GM12878 (cell line): Measurements from ENCODE around the gene MLXIP. TPM values are rescaled to one million over a fixed set of nuclear protein-coding genes. Genes with fewer than 3 reads are reported as not detected.
"Not testable (repeated sequence)": the region's sequence is repeated elsewhere in the genome, so short reads cannot be mapped to it uniquely, and the experiment has no call there.

Source experiments
- ATAC-seq: fragments of 200-7000 bp; cut with Tn5 transposase; 3 replicates; pipeline ENCODE4 v1.9.1; 2020; ENCODE audit warnings: mild to moderate bottlenecking, moderate library complexity
- BruUV-seq: library from RNA; stranded (reverse); fragments of 400-500 nt; replicated peaks from 2 replicates; lab custom pipeline; 2021; lab: Mats Ljungman, UMichigan
- CTCF ChIA-PET: fragments of 300-600 bp; sonication (Branson Sonifier 250); formaldehyde crosslinking; extraction: SDS; loops from one replicate; lab custom pipeline; 2021; ENCODE audit warnings: inconsistent platforms; lab: Yijun Ruan, JAX
- POLR2A ChIA-PET: fragments of 350-600 bp; formaldehyde crosslinking; extraction: SDS; loops from one replicate; lab custom pipeline; 2021; ENCODE audit warnings: inconsistent platforms; lab: Charles Lee
- RAD21 ChIA-PET: fragments of 300-600 bp; sonication (Branson Sonifier 250); formaldehyde crosslinking; loops from one replicate; lab custom pipeline; 2023; ENCODE audit warnings: antibody characterized with exemption; ENCODE audit not compliant: unreplicated experiment; lab: Charles Lee
- SMC1A ChIA-PET: fragments of 300-600 bp; sonication (Branson Sonifier 250); formaldehyde crosslinking; loops from one replicate; lab custom pipeline; 2023; ENCODE audit not compliant: unreplicated experiment, uncharacterized antibody; lab: Charles Lee
- DNase-seq: peaks from one replicate; pipeline ENCODE4 v3.0.0-alpha.2; 2011; ENCODE audit warnings: low read depth, low spot score
- FAIRE-seq: peaks from 3 replicates; lab custom pipeline; 2011; peaks lifted over from hg19 to GRCh38; lab: Jason Lieb, UNC
- H2AFZ ChIP-seq: 2 replicates; pipeline ENCODE4 v1.6.0; 2011; ENCODE audit warnings: low read depth, low read length, control low read depth; ENCODE audit not compliant: control insufficient read depth
- H3K27ac ChIP-seq: 2 replicates; pipeline ENCODE4 v1.5.1; 2011; ENCODE audit warnings: control low read depth; ENCODE audit not compliant: control insufficient read depth, insufficient read depth
- H3K27me3 ChIP-seq, 2 experiments: replicated peaks in 1 of 2; 2 replicates each; pipeline versions ENCODE4 v1.6.0 to v1.6.1; 2011; ENCODE audit warnings: low read length in 1 of 2; ENCODE audit not compliant: control insufficient read depth in 2 of 2, insufficient read depth in 2 of 2
- H3K36me3 ChIP-seq, 2 experiments: 2 replicates each; pipeline ENCODE4 v1.5.1; 2011; ENCODE audit warnings: low read length in 1 of 2; ENCODE audit not compliant: control insufficient read depth in 2 of 2, insufficient read depth in 2 of 2
- H3K4me1 ChIP-seq: 2 replicates; pipeline ENCODE4 v1.6.1; 2011; ENCODE audit warnings: mild to moderate bottlenecking, low read length, moderate library complexity, mixed read lengths; ENCODE audit not compliant: control insufficient read depth, insufficient read depth
- H3K4me2 ChIP-seq: 2 replicates; pipeline ENCODE4 v1.6.0; 2011; ENCODE audit warnings: control low read depth; ENCODE audit not compliant: control insufficient read depth, insufficient read depth
- H3K4me3 ChIP-seq: fragments of 200-600 bp; sonication (generic); 2 replicates; pipeline ENCODE4 v1.5.1; 2016
- H3K79me2 ChIP-seq: 2 replicates; pipeline ENCODE4 v1.6.0; 2011; ENCODE audit warnings: low read length; ENCODE audit not compliant: control insufficient read depth, insufficient read depth
- H3K9ac ChIP-seq: 2 replicates; pipeline ENCODE4 v1.8.0; 2011; ENCODE audit warnings: low read length, control low read depth, mixed read lengths; ENCODE audit not compliant: control insufficient read depth, insufficient read depth
- H3K9me3 ChIP-seq: replicated peaks from 3 replicates; pipeline ENCODE4 v1.5.1; 2011; ENCODE audit warnings: mild to moderate bottlenecking, low read length; ENCODE audit not compliant: control insufficient read depth, insufficient read depth
- H4K20me1 ChIP-seq: 2 replicates; pipeline ENCODE4 v1.6.0; 2011; ENCODE audit not compliant: control insufficient read depth, insufficient read depth
- ATF3 ChIP-seq: IDR thresholded peaks from 2 replicates; pipeline ENCODE4 v1.6.1; 2011; ENCODE audit warnings: low read depth, mild to moderate bottlenecking, low read length, moderate library complexity, borderline replicate concordance; ENCODE audit errors: extremely low read depth
- DPF2 ChIP-seq: fragments of 450-650 bp; IDR thresholded peaks from 2 replicates; pipeline ENCODE4 v1.6.1; 2017; ENCODE audit warnings: mild to moderate bottlenecking
- GATAD2B ChIP-seq: fragments of 450-650 bp; conservative IDR thresholded peaks from 2 replicates; pipeline ENCODE4 v1.6.1; 2017; ENCODE audit warnings: low read depth, mild to moderate bottlenecking, moderate library complexity
- LARP7 ChIP-seq: fragments of 450-650 bp; IDR thresholded peaks from 2 replicates; pipeline ENCODE4 v1.6.1; 2017; ENCODE audit warnings: mild to moderate bottlenecking
- NFYA ChIP-seq: IDR thresholded peaks from 2 replicates; pipeline ENCODE4 v1.6.1; 2011; ENCODE audit warnings: low read depth, mild to moderate bottlenecking, low read length, improper control_type of control experiment, borderline replicate concordance
- PKNOX1 ChIP-seq: fragments of 450-650 bp; IDR thresholded peaks from 2 replicates; pipeline ENCODE4 v1.6.1; 2016; ENCODE audit warnings: mild to moderate bottlenecking
- RELA ChIP-seq: fragments of 450-650 bp; IDR thresholded peaks from 2 replicates; pipeline ENCODE4 v1.8.0; 2014; ENCODE audit warnings: borderline replicate concordance; ENCODE audit not compliant: partially characterized antibody
- REST ChIP-seq: IDR thresholded peaks from 2 replicates; pipeline ENCODE4 v1.6.1; 2012; ENCODE audit warnings: mild to moderate bottlenecking, low read depth, low read length
- SP1 ChIP-seq: IDR thresholded peaks from one replicate; pipeline ENCODE4 v1.6.1; 2011; ENCODE audit warnings: low read depth, low read length
- WGBS: methylation state at CpG from one replicate; pipeline ENCODE4 v1.1.6; 2016; ENCODE audit warnings: low lambda C conversion rate; ENCODE audit not compliant: insufficient replicate concordance, insufficient coverage; ENCODE audit errors: missing lambda C conversion rate; 5-methylcytosine and 5-hydroxymethylcytosine counted together
- in situ Hi-C: fragments of 300-500 bp; cut with MboI; formaldehyde crosslinking; loops from 9 replicates; pipeline ENCODE4 v1.14.3; 2018; ENCODE audit warnings: mixed read lengths
- intact Hi-C: fragments of 100-400 bp; cut with micrococcal nuclease; formaldehyde crosslinking; loops from one replicate; pipeline ENCODE4 v1.14.2; 2022; ENCODE audit not compliant: unreplicated experiment
- polyA plus RNA-seq, 11 experiments: library from polyadenylated mRNA; depleted of rRNA in 4 of 11; unstranded in 6 of 11; stranded (reverse) in 5 of 11; fragments of >200 nt; fragmentation: Nextera tagmentation in 4 of 11; fragmentation: Illumina TruSeq in 1 of 11; extraction: Ambion mirVana in 4 of 11; extraction: Trizol in 1 of 11; gene quantifications; 1 replicate in 1 of 11; 2 replicates in 10 of 11; pipeline versions ENCODE4 v1.2.1 to v1.2.3, GENCODE V29; 2011 to 2016; ENCODE audit warnings: inconsistent platforms in 2 of 11, missing spikeins in 2 of 11, low read depth in 1 of 11
- total RNA-seq, 4 experiments: library from RNA; depleted of rRNA in 3 of 4; stranded (reverse); fragments of >200 nt in 3 of 4; fragmentation: Illumina TruSeq in 1 of 4; extraction: Trizol in 1 of 4; gene quantifications; 2 replicates each; pipeline versions ENCODE4 v1.2.1 to v1.2.3, GENCODE V29; 2013 to 2021

Gene MLXIP
- total and polyA plus RNA-seq, 10 of the 15 experiments (the other 5 are each of a cell fraction or from before 2014, with no cell fraction given): 1.1 to 23.7 (median 7.0) TPM

GRCh38 chr12:122056406-122056805, 22.1 kb upstream of the MLXIP start:
- H3K27me3 ChIP-seq, BruUV-seq, H4K20me1 ChIP-seq, DNase-seq, H3K4me1 ChIP-seq, H3K4me3 ChIP-seq, H3K79me2 ChIP-seq, H3K36me3 ChIP-seq, ATAC-seq, H2AFZ ChIP-seq, intact Hi-C loops, H3K4me2 ChIP-seq, H3K27ac ChIP-seq, FAIRE-seq, H3K9me3 ChIP-seq, POLR2A ChIA-PET, H3K9ac ChIP-seq: not testable (repeated sequence)
- CTCF ChIA-PET: interaction anchor here (0.7 to 3.9 kb wide), 3 partner anchors 25 to 92 kb away, joined by 3 to 86 read pairs (median 32); no protein-coding TSS in a partner anchor
- WGBS: 93% methylated on average over 7 of the region's 7 CpGs
- RAD21 ChIA-PET: interaction anchor here (1.2 kb wide), 1 partner anchor 10 kb away, joined by 3 read pairs; no protein-coding TSS in a partner anchor
- in situ Hi-C loops: loop anchor here (5.0 kb wide), 2 partner anchors 66 to 136 kb away; no protein-coding TSS in a partner anchor
- SMC1A ChIA-PET: interaction anchor here (1.5 to 3.1 kb wide), 3 partner anchors 19 to 67 kb away, joined by 3 to 33 read pairs (median 16); no protein-coding TSS in a partner anchor

GRCh38 chr12:122057007-122057735, 21.4 kb upstream of the MLXIP start:
- RAD21 ChIA-PET: no interaction called here
- CTCF ChIA-PET: interaction anchor here (0.9 to 3.3 kb wide), 2 partner anchors 24 to 67 kb away, joined by 3 to 32 read pairs; no protein-coding TSS in a partner anchor
- no peak overlapping the region for H2AFZ ChIP-seq
- DNase-seq (no peak), FAIRE-seq (no peak), ATAC-seq (no peak)
- peaks cover 0 to 2% of the 10 kb centered on the region in 2 experiments; a peak in 1 of 4 replicates for H3K36me3 ChIP-seq
- H3K9ac ChIP-seq: no peak overlapping the region
- BruUV-seq: no TSS peak
- 89% methylated on average over 11 of the region's 11 CpGs for WGBS
- intact Hi-C loops (no loop called here), in situ Hi-C loops (loop anchor here (5.0 kb wide), 2 partner anchors 65 to 135 kb away; no protein-coding TSS in a partner anchor)
- H3K27ac ChIP-seq: no peak overlapping the region
- SMC1A ChIA-PET: interaction anchor here (1.6 kb wide), 1 partner anchor 66 kb away, joined by 3 read pairs; no protein-coding TSS in a partner anchor
- H3K4me2 ChIP-seq: no peak overlapping the region
- POLR2A ChIA-PET: interaction anchor here (0.6 kb wide), 1 partner anchor 1660 kb away, joined by 4 read pairs; no protein-coding TSS in a partner anchor
- H3K4me3 ChIP-seq: no peak overlapping the region
- H3K9me3 ChIP-seq: no peaks in the 10 kb centered on the region
- H3K79me2 ChIP-seq: no peaks in the 10 kb centered on the region
- no peaks in the 10 kb centered on the region for H4K20me1 ChIP-seq
- H3K27me3 ChIP-seq: no peaks in the 10 kb centered on the region
- H3K4me1 ChIP-seq: no peaks in the 10 kb centered on the region
- no peak for TF ChIP-seq GATAD2B
- TF ChIP-seq PKNOX1: no peak
- TF ChIP-seq LARP7: no peak
- TF ChIP-seq SP1: no peak
- TF ChIP-seq REST: no peak
- TF ChIP-seq ATF3: no peak
- no peak for TF ChIP-seq NFYA
- TF ChIP-seq DPF2: no peak
- TF ChIP-seq RELA: no peak
